Uterus (tissue), 2 donors: Measurements from ENCODE around the gene SUPT20H.

Experiments used
- POLR2A ChIP-seq, 2 donors: fragments of 450-650 bp; IDR thresholded peaks; one replicate each; pipeline ENCODE4 v1.6.1; 2016; ENCODE audit warnings: antibody characterized with exemption in 2 of 2, mild to moderate bottlenecking in 1 of 2, moderate library complexity in 1 of 2
- TF ChIP-seq, protein P1 (sequence below), 4 experiments: fragments of 200-600 bp in 2 of 4; fragments of 450-650 bp in 2 of 4; sonication (generic) in 2 of 4; IDR thresholded peaks; one replicate each; pipeline ENCODE4 v1.5.1; 2016 to 2019; ENCODE audit warnings: antibody characterized with exemption in 4 of 4, mild to moderate bottlenecking in 2 of 4, moderate library complexity in 1 of 4

DNA sequence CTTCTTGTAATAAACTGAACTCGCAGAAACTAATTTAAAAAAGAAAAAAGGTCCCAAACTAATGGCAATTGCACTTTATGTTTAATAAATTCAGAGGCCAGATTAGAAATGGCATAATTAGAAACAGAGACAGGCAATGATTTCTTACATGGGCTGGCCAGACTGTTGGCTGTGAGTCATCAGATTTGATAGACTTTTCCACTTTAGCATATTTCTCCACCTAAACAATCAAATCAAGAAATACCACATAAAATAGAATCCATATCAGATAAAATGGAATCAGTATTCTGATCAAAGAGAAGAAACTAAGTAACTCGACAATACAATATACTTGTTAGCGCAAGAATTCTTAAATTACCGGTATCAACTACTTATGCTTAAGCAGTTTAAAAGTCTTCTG is 29.9 kb downstream of the SUPT20H start:
- TF ChIP-seq, protein P1, sequence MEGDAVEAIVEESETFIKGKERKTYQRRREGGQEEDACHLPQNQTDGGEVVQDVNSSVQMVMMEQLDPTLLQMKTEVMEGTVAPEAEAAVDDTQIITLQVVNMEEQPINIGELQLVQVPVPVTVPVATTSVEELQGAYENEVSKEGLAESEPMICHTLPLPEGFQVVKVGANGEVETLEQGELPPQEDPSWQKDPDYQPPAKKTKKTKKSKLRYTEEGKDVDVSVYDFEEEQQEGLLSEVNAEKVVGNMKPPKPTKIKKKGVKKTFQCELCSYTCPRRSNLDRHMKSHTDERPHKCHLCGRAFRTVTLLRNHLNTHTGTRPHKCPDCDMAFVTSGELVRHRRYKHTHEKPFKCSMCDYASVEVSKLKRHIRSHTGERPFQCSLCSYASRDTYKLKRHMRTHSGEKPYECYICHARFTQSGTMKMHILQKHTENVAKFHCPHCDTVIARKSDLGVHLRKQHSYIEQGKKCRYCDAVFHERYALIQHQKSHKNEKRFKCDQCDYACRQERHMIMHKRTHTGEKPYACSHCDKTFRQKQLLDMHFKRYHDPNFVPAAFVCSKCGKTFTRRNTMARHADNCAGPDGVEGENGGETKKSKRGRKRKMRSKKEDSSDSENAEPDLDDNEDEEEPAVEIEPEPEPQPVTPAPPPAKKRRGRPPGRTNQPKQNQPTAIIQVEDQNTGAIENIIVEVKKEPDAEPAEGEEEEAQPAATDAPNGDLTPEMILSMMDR (IDR thresholded peaks at IDR 0.05) = no peak
- TF ChIP-seq POLR2A (IDR thresholded peaks at IDR 0.05) = no peak
